Fibroblast of pulmonary artery (primary cell): ENCODE measurements around the gene C5orf15.
A peak's percentile ranks its signal among the peaks of the same experiment; 100 is the strongest.

Source experiments
- DNase-seq: peaks from one replicate; pipeline ENCODE4 v3.0.0-alpha.2; 2010; ENCODE audit warnings: low read depth
- H3K4me3 ChIP-seq: replicated peaks from 2 replicates; pipeline ENCODE4 v1.5.1; 2011; ENCODE audit warnings: low read depth, mild to moderate bottlenecking, control low read depth, low read length, moderate library complexity
- CTCF ChIP-seq: IDR thresholded peaks from 2 replicates; pipeline ENCODE4 v1.5.1; 2011; ENCODE audit warnings: mild to moderate bottlenecking, control low read depth, low read length, inconsistent platforms; ENCODE audit errors: missing control alignments

C5orf15 gene

GRCh38 chr5:133952729-133953567 is 15.5 kb downstream of the C5orf15 start:
- DNase-seq: peak; percentile 97
- no peak overlapping the region for H3K4me3 ChIP-seq
- TF ChIP-seq CTCF: no peak

GRCh38 chr5:133950821-133951612 is 17.4 kb downstream of the C5orf15 start:
- DNase-seq: peak; percentile 72
- no peak for TF ChIP-seq CTCF
- no peak overlapping the region for H3K4me3 ChIP-seq

GRCh38 chr5:133948721-133949120 is 19.7 kb downstream of the C5orf15 start:
- H3K4me3 ChIP-seq: no peak overlapping the region
- TF ChIP-seq CTCF: no peak
- no peak for DNase-seq

GRCh38 chr5:133947431-133947841 is 21.0 kb downstream of the C5orf15 start:
- H3K4me3 ChIP-seq: no peak overlapping the region
- no peak for DNase-seq
- TF ChIP-seq CTCF: no peak

GRCh38 chr5:133945568-133945967 is 22.9 kb downstream of the C5orf15 start:
- no peak overlapping the region for H3K4me3 ChIP-seq
- no peak for TF ChIP-seq CTCF
- DNase-seq: no peak

GRCh38 chr5:133944263-133945185 is 23.9 kb downstream of the C5orf15 start:
- no peak overlapping the region for H3K4me3 ChIP-seq
- DNase-seq: peak; percentile 65

More at GRCh38 chr5:133944263-133945185, 23.9 kb downstream of the C5orf15 start:
- TF ChIP-seq CTCF: peak; percentile 76
